HCT116 (cell line): ENCODE results near the gene SPON1. TPM values are rescaled to one million over a fixed set of nuclear protein-coding genes. Genes with fewer than 3 reads are reported as not detected.
A peak's percentile ranks its signal among the peaks of the same experiment; 100 is the strongest.

ENCODE experiments used
- ATAC-seq: fragments of 200-7000 bp; cut with Tn5 transposase; 2 replicates; pipeline ENCODE4 v1.9.1; 2020; ENCODE audit warnings: mild to moderate bottlenecking, moderate library complexity
- BruUV-seq: library from RNA; stranded (reverse); fragments of 400-500 nt; replicated peaks from 2 replicates; lab custom pipeline; 2021; lab: Mats Ljungman, UMichigan
- CTCF ChIA-PET: fragments of 300-600 bp; sonication (Branson Sonifier 250); formaldehyde crosslinking; loops from one replicate; lab custom pipeline; 2021; ENCODE audit warnings: antibody characterized with exemption; lab: Charles Lee
- POLR2A ChIA-PET: fragments of 300-600, 350-600 bp; sonication (Branson Sonifier 250); formaldehyde crosslinking; loops from one replicate; lab custom pipeline; 2021; ENCODE audit warnings: antibody characterized with exemption; lab: Charles Lee
- RAD21 ChIA-PET, 2 experiments: fragments of 300-600 bp; sonication (Branson Sonifier 250); formaldehyde crosslinking; loops; one replicate each; lab custom pipeline; 2023; ENCODE audit warnings: low total read pairs in 2 of 2; ENCODE audit not compliant: uncharacterized antibody in 2 of 2, unreplicated experiment in 2 of 2, low non-redundant PET in 1 of 2; lab: Charles Lee
- DNase-seq: peaks from one replicate; pipeline ENCODE4 v3.0.0-alpha.2; 2010; ENCODE audit warnings: low read depth, low spot score
- H2AFZ ChIP-seq: fragments of 200-600 bp; shearing (Covaris generic), sonication (generic); 2 replicates; pipeline ENCODE4 v1.6.1; 2017; ENCODE audit warnings: low read depth, mixed run types, mixed read lengths, antibody characterized with exemption, low read length; ENCODE audit not compliant: poor library complexity, severe bottlenecking
- H3K27ac ChIP-seq: 2 replicates; pipeline ENCODE4 v1.5.1; 2012; ENCODE audit warnings: low read depth, low read length
- H3K27me3 ChIP-seq: fragments of 200-600 bp; sonication (generic); 2 replicates; pipeline ENCODE4 v1.6.1; 2016; ENCODE audit warnings: mixed run types, low read length, mixed read lengths; ENCODE audit not compliant: insufficient read depth
- H3K36me3 ChIP-seq, 2 experiments: fragments of 200-500 bp in 1 of 2; fragments of 200-600 bp in 1 of 2; sonication (Bioruptor generic) in 1 of 2; sonication (generic) in 1 of 2; 2 replicates each; pipeline versions ENCODE4 v1.5.1 to v1.6.1; 2014 to 2016; ENCODE audit warnings: low read length in 2 of 2, inconsistent platforms in 1 of 2, mixed read lengths in 1 of 2, mixed run types in 1 of 2; ENCODE audit not compliant: insufficient read depth in 2 of 2, control insufficient read depth in 1 of 2
- H3K4me1 ChIP-seq, 2 experiments: fragments of 200-600 bp in 1 of 2; sonication (generic) in 1 of 2; 2 replicates each; pipeline versions ENCODE4 v1.5.1 to v1.6.1; 2012 to 2017; ENCODE audit warnings: low read length in 2 of 2, inconsistent platforms in 1 of 2, mild to moderate bottlenecking in 1 of 2, mixed read lengths in 1 of 2, mixed run types in 1 of 2, moderate library complexity in 1 of 2; ENCODE audit not compliant: insufficient read depth in 2 of 2, control insufficient read depth in 1 of 2
- H3K4me2 ChIP-seq: fragments of 200-600 bp; sonication (generic); 2 replicates; pipeline ENCODE4 v1.6.1; 2017; ENCODE audit warnings: mixed run types, low read length, mixed read lengths
- H3K4me3 ChIP-seq, 2 experiments: fragments of 200-600 bp in 1 of 2; sonication (generic) in 1 of 2; replicated peaks in 1 of 2; 2 replicates each; pipeline ENCODE4 v1.5.1; 2011 to 2016; ENCODE audit warnings: low read length in 2 of 2, control low read depth in 1 of 2, low read depth in 1 of 2, mild to moderate bottlenecking in 1 of 2, mixed read lengths in 1 of 2, mixed run types in 1 of 2
- H3K79me2 ChIP-seq: fragments of 200-600 bp; sonication (generic); 2 replicates; pipeline ENCODE4 v1.6.1; 2017; ENCODE audit warnings: mild to moderate bottlenecking, mixed run types, low read length, moderate library complexity, mixed read lengths; ENCODE audit not compliant: insufficient read depth
- H3K9ac ChIP-seq: fragments of 200-600 bp; sonication (generic); 2 replicates; pipeline ENCODE4 v1.6.1; 2016; ENCODE audit warnings: low read length, mixed read lengths
- H3K9me2 ChIP-seq: fragments of 200-600 bp; sonication (generic), shearing (Covaris generic); 2 replicates; pipeline ENCODE4 v1.6.1; 2017; ENCODE audit warnings: mixed run types, mild to moderate bottlenecking, moderate library complexity; ENCODE audit not compliant: insufficient read depth
- H3K9me3 ChIP-seq, 2 experiments: fragments of 200-500 bp in 1 of 2; fragments of 200-600 bp in 1 of 2; sonication (Bioruptor generic) in 1 of 2; sonication (generic) in 1 of 2; 2 replicates each; pipeline ENCODE4 v1.6.1; 2014 to 2017; ENCODE audit warnings: low read length in 2 of 2, mixed read lengths in 2 of 2, inconsistent platforms in 1 of 2, low read depth in 1 of 2, mild to moderate bottlenecking in 1 of 2, mixed run types in 1 of 2, moderate library complexity in 1 of 2; ENCODE audit not compliant: control insufficient read depth in 1 of 2, insufficient read depth in 1 of 2
- H4K20me1 ChIP-seq: fragments of 200-600 bp; sonication (generic), shearing (Covaris generic); 2 replicates; pipeline ENCODE4 v1.6.1; 2017; ENCODE audit warnings: mixed run types, mild to moderate bottlenecking, moderate library complexity; ENCODE audit not compliant: insufficient read depth
- CBX3 ChIP-seq: IDR thresholded peaks from 2 replicates; pipeline ENCODE4 v1.6.1; 2012; ENCODE audit warnings: low read depth
- EGR1 ChIP-seq: IDR thresholded peaks from 2 replicates; pipeline ENCODE4 v1.6.1; 2012; ENCODE audit warnings: low read depth
- EZH2 ChIP-seq: fragments of 200-600 bp; sonication (generic); IDR thresholded peaks from 2 replicates; pipeline ENCODE4 v1.6.1; 2017; ENCODE audit warnings: antibody characterized with exemption, mixed run types
- EZH2phosphoT487 ChIP-seq: fragments of 200-600 bp; IDR thresholded peaks from 2 replicates; pipeline ENCODE4 v1.6.1; 2018; ENCODE audit warnings: antibody characterized with exemption, borderline replicate concordance
- FOSL1 ChIP-seq: IDR thresholded peaks from 2 replicates; pipeline ENCODE4 v1.6.1; 2012; ENCODE audit warnings: low read depth
- MAX ChIP-seq: IDR thresholded peaks from 2 replicates; pipeline ENCODE4 v1.6.1; 2012
- POLR2A ChIP-seq: IDR thresholded peaks from 2 replicates; pipeline ENCODE4 v1.7.0; 2011; ENCODE audit warnings: borderline replicate concordance; ENCODE audit not compliant: insufficient read depth, insufficient read length; ENCODE audit errors: extremely low read depth
- POLR2AphosphoS5 ChIP-seq: IDR thresholded peaks from 2 replicates; pipeline ENCODE4 v1.6.1; 2011; ENCODE audit warnings: mild to moderate bottlenecking, low read depth, low read length, moderate library complexity
- RAD21 ChIP-seq: IDR thresholded peaks from 2 replicates; pipeline ENCODE4 v1.6.1; 2012; ENCODE audit warnings: low read depth, mild to moderate bottlenecking
- REST ChIP-seq: IDR thresholded peaks from 2 replicates; pipeline ENCODE4 v1.6.1; 2012; ENCODE audit warnings: low read depth
- SIN3A ChIP-seq: IDR thresholded peaks from 2 replicates; pipeline ENCODE4 v1.6.1; 2012; ENCODE audit warnings: low read depth
- SP1 ChIP-seq: IDR thresholded peaks from 2 replicates; pipeline ENCODE4 v1.6.1; 2012; ENCODE audit warnings: low read depth
- SRF ChIP-seq: IDR thresholded peaks from 2 replicates; pipeline ENCODE4 v1.6.1; 2012; ENCODE audit warnings: low read depth
- TCF7L2 ChIP-seq: IDR thresholded peaks from 2 replicates; pipeline ENCODE4 v1.7.0; 2011; ENCODE audit warnings: borderline replicate concordance, inconsistent platforms; ENCODE audit not compliant: insufficient read depth, insufficient read length; ENCODE audit errors: extremely low read depth
- YY1 ChIP-seq: IDR thresholded peaks from 2 replicates; pipeline ENCODE4 v1.6.1; 2011; ENCODE audit warnings: low read length, low read depth, moderate library complexity, mild to moderate bottlenecking; ENCODE audit not compliant: insufficient replicate concordance; ENCODE audit errors: extremely low read depth
- ZFX ChIP-seq: fragments of 450-650 bp; IDR thresholded peaks from 2 replicates; pipeline ENCODE4 v1.6.1; 2017
- ZNF274 ChIP-seq: fragments of 200-500 bp; sonication (Bioruptor generic); IDR thresholded peaks from 2 replicates; pipeline ENCODE4 v1.6.1; 2014; ENCODE audit warnings: mild to moderate bottlenecking, low read depth, low read length, inconsistent platforms
- intact Hi-C: fragments of 100-400 bp; cut with micrococcal nuclease; formaldehyde crosslinking; loops from 2 replicates; pipeline ENCODE4 v1.10.0; 2022
- total RNA-seq: library from RNA; stranded (reverse); gene quantifications from one replicate; pipeline ENCODE4 v1.2.1, GENCODE V29; 2021; ENCODE audit not compliant: unreplicated experiment
- TF ChIP-seq, protein P1 (sequence below): IDR thresholded peaks from 2 replicates; pipeline ENCODE4 v1.6.1; 2012

Gene SPON1
- total RNA-seq, 1 experiment from 2014 or later: 0.17 TPM

DNA sequence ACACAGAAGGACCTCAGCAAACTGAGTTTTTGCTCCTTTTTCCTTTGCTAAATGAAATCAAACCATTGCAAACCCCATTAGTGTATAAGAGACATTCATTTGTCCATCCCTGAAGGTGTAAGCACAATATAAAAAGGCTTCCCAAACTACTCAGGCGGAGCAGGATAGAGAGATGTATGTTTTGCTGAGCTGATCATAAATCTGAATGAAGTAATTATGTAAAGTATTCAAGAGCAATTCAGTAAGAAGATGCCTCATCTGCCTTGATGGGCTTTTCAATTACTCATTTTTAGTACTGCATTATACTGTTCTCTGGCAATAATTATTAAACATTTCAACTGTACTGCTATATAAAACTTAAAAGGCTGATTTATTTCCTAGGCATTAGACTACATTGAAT is 65.0 kb downstream of the SPON1 start:
- Histone ChIP-seq H3K4me3 (no peak overlapping the region), H3K36me3 (no peaks in the 10 kb centered on the region), H3K4me2 (no peak overlapping the region), H3K9ac (no peak overlapping the region), H3K79me2 (no peaks in the 10 kb centered on the region), H3K9me2 (no peaks in the 10 kb centered on the region), H3K9me3 (no peaks in the 10 kb centered on the region), H3K27ac (no peak overlapping the region), H2AFZ (no peak overlapping the region), H3K4me1 (peaks cover 11 to 24% of the 10 kb centered on the region in 2 experiments; a peak in 3 of 4 replicates), H4K20me1 (no peaks in the 10 kb centered on the region), H3K27me3 (no peaks in the 10 kb centered on the region)
- DNase-seq (no peak), ATAC-seq (no peak)
- intact Hi-C loops: no loop called here
- ChIA-PET CTCF (no interaction called here), RAD21 (no interaction called here), POLR2A (no interaction called here)
- BruUV-seq: no TSS peak
- no peak for TF ChIP-seq TCF7L2
- TF ChIP-seq SRF: no peak
- no peak for TF ChIP-seq POLR2A

DNA sequence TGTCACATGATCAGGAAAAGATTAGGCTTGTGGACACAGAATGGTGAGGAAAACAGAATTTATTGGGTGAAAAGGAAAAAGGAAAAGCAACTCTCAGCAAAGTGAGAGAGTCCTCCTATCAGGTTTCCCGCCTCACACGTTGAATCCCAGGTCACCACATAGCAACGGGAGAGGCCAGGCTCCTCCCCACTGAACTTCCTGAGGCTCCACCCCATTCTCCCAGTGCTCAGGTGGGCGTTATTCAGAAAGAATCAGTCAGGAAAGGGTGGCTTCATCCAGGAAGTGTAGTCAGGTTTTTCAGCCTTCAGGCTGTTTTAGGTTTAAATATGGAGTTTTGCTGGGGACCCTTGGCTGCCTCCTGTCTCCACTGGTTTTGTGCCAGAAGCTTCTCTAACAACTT is 66.9 kb downstream of the SPON1 start:
- ChIA-PET RAD21 (no interaction called here), POLR2A (no interaction called here), CTCF (no interaction called here)
- Histone ChIP-seq H3K4me3 (no peak overlapping the region), H3K4me1 (peaks cover 11 to 24% of the 10 kb centered on the region in 2 experiments; a peak in 3 of 4 replicates), H3K4me2 (peak overlapping the region; percentile 49), H3K9me2 (no peaks in the 10 kb centered on the region), H3K9me3 (no peaks in the 10 kb centered on the region), H3K27me3 (no peaks in the 10 kb centered on the region), H4K20me1 (no peaks in the 10 kb centered on the region), H3K36me3 (no peaks in the 10 kb centered on the region), H3K27ac (no peak overlapping the region), H3K79me2 (no peaks in the 10 kb centered on the region), H3K9ac (no peak overlapping the region), H2AFZ (peak overlapping the region; percentile 60)
- BruUV-seq: no TSS peak
- DNase-seq (no peak), ATAC-seq (peak; percentile 82)
- intact Hi-C loops: no loop called here
- TF ChIP-seq POLR2A (no peak), EZH2phosphoT487 (no peak), MAX (no peak), FOSL1 (no peak), RAD21 (no peak), YY1 (no peak), ZNF274 (no peak), SIN3A (no peak), POLR2AphosphoS5 (no peak), SP1 (no peak), REST (no peak), EZH2 (no peak), SRF (no peak), CBX3 (no peak), TCF7L2 (no peak), EGR1 (no peak), ZFX (no peak)
- TF ChIP-seq, protein P1, sequence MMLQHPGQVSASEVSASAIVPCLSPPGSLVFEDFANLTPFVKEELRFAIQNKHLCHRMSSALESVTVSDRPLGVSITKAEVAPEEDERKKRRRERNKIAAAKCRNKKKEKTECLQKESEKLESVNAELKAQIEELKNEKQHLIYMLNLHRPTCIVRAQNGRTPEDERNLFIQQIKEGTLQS: no peak
